NCI-H2196 (cell line): ENCODE results near the gene ATP10D.

Experiments used
- DNase-seq: peaks from one replicate; lab custom pipeline; 2025; ENCODE audit not compliant: unreplicated experiment; lab: John Stamatoyannopoulos, UW

ATP10D gene

DNA sequence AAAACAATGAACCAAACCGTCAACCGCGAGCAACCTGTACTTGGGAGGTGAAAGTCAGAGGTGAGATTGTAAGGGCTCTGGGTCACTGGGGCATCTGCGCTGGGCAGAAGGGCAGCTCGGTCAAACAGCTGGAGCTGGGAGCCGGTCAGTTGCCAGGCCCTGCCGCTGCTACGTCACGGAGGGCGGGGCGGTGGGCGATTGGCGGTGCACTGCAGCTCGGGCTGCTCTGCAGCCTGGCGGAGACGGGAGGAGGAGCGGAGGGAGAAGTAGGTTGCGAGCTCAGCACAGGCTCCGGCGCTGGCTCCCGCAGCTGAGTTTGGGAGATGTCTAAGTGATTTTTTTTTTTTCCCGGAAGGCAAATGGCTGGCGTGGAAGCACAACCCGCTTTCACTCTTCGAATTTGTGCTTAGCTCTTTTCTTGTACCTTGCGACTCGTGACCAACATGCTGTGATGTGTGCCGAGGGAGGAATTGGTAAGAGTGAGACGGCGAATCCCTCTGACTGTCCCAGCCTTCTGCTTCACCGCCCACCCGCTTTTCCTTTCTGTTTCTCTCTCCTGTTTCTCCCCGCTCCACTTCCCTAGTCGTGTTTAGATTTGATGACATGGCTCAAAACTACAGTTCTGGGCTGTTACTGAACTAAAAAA, at the start of gene ATP10D:
Gene ATP10D, plus strand, starts transcription at position 229 of the 646 bp plus-strand sequence. CDS start 27,266 bp downstream, outside the sequence.
- DNase-seq = peak; percentile 80

GRCh38 chr4:47442980-47443379, 42.1 kb upstream of the ATP10D start:
- DNase-seq = no peak

GRCh38 chr4:47444031-47444430, 41.0 kb upstream of the ATP10D start:
- no peak for DNase-seq

- DNase-seq = no peak
Measured at GRCh38 chr4:47451657-47452056, 33.4 kb upstream of the ATP10D start.

DNA sequence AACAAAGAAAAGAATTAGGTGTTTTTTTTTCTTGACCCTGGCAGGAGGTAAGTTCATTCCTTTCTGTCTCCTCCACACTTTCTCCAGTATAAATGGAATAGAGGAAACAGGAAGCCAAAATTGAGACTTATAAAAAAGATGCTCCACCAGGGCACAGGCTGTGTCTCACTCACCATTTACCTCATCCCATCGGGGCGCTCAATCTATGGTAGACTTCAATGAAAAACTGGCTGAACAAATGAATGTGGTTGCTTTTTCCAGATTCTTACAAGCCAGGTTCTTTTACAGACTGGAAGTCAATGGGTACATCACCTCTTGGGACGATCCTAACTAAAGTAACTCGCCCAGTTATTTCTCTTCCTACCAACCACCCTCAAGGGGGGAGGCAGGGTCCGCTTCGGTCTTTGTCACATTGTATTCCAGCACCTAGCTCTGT, 22.3 kb upstream of the ATP10D start:
- DNase-seq = no peak

DNA sequence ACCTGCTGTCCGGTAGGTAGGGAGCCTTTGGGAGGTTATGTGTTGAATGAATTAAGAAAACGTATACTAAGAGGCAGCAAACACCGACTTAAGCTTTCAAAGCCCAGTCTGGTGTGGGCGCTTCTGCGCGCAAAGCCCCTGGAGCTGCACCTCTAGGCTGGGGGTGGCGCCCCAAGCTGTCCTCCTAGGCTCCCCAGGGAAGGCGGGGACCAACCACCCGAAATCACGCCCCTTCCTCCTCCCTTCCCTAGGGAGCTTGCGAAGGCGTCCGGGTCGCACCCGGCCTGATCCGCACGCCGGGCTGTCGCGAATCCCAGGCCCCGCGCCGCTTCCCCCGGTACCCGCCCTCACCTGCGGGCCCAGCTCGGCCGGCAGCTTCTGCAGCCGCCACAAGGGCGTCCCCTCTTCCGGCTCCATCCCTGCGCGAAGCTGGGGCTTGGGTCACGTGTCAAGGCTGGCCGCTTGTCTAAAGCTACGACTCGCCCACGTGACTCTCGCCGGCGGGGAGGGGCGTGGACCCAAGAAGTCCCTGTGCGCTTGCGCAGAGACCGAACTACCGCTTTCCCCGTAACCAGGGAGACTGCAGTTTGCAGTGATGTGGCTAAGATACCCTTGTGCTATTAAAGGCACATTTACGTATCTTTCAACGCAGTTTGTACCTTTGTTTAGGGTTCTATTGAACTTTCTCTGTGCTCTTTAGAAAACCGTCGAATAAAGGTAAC, 21.7 kb upstream of the ATP10D start, which contains the start of gene COMMD8:
Gene COMMD8, minus strand, starts transcription at position 468 of the 722 bp plus-strand sequence. Its CDS starts 51 bp downstream, at position 417.
- peak; percentile 97 for DNase-seq

- no peak for DNase-seq
Measured at GRCh38 chr4:47465004-47465403, 20.1 kb upstream of the ATP10D start.

DNA sequence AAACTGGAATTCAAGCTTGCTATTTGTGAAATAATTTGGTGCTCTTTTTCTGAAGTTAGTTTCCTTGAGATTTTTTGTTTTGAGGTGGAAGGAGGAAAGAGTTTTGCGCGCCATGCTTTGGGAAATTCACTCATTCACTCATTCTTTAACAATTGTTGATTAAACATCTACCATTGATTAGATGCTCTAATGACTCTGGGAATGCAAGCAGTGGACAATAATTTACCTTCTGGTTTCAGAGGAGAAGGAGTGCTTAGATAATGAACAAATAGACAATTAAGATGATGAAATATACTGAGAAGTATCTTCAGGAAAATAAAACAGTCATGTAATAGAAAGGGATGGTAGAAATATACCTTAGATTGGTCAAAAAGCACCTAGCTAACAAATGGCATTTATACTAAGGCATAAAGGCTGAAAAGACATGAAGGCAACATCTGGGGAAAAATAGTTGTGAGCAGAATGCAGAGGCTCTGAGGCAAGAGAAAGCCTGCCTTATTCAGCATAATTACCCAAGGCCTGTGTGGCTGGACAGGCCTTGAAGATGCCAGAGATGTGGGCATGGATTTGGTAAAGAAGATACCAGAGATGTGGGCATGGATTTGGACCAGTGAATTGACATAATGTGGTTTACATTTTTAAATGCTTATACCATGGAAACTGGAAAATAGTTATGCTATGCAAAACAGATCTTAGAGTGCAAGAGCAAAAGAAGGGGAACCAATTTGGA, 18.9 kb upstream of the ATP10D start:
- DNase-seq = no peak

DNA sequence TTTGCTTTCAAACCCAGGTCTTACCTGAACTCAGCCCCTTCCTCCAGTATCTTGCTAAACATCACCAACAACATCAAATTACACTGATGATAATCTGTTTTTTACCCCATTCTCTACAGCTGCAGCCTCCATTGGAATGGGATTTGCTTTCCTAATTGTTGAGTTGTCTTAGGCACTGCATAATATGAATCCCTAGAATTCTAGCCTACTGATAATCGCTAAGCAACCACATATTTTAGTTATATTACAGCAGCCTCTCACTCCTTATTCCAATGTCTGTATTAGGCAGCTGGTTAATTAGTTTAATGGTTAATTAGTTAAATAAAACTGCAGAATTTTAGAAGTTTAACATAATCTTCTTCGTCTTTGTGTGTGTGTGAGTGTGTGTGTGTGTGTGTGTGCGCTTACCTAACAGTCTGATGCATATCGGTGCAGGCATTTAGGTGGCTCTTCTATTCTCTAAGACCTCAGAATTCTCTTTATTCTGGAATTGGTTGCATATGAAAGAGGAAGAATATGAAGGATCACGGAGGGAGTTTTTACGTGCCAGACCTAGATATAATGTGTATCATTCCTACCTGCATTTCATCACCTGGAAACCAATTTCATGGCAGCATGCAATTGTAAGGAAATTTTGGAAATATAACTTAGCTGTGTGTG, 16.2 kb upstream of the ATP10D start:
- DNase-seq = no peak

DNA sequence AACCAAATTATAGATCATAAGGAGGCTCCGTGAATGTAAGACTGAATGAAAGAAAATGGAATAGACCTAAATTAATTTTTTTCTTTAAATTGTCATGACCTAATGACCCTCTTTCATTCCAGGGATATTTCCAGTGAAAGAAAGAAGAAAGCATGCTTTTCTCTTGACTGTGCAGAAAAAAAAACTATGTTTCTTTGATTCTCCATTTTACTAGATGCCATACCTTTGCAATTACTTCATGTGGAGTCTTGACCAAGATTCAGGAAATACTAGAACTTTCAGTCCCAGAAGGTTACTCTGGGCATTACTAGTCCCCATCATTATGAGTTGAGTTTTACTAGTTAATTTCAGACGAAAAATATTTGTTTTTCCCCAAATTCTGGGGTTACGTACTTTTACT, 15.1 kb upstream of the ATP10D start:
- no peak for DNase-seq

DNA sequence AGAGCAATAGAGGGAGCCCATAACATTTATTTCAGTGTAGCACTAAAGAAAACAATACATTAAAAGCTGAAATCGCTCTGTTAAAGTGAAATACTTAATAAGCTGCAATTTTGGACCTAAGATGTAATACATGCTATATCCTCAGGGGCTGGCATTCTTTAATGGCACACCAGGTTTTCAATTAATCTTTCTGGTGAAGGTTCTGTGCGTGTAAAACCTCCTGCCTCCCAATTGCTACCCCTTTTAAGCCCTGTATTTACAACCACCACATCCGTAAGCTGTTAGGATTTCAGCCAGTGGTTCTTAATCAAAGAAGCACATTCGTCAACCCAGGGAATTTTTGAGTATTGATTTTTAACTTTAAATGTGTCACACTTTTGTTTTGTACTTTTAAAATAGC, 14.0 kb upstream of the ATP10D start:
- DNase-seq = no peak

GRCh38 chr4:47471591-47471990, 13.5 kb upstream of the ATP10D start:
- DNase-seq = no peak

DNA sequence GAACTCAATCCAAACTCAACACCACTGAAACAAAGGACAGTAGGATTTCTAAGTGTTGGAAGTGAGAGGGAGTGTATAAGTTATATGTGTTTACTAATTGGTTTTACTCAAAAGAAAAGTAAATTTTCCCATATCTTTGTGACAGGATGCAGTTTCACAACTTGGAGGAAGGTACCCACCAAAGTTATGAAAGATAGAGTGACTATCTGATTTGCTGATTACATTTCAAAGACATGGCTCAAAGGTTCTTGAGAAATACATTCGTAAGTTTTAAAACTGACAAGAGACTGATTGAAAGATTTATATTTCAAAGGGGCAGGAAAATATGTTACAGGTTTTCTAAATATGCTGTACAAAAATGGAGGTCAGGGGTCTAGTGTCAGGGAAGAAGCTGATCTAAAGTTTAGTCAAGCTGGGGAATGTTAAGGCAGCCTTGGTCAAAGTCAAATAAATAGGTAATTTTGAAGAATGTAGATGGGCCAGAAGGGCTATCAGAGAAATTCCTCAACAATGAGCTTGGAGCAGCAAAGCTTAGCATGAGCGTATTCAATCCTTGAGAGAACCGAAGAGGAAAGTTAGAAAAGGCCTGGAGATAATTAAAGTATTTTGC, 11.8 kb upstream of the ATP10D start:
- DNase-seq = no peak

- DNase-seq = no peak
Measured at GRCh38 chr4:47474799-47475198, 10.3 kb upstream of the ATP10D start.

- DNase-seq = no peak
Measured at GRCh38 chr4:47475411-47475810, 9.7 kb upstream of the ATP10D start.

DNA sequence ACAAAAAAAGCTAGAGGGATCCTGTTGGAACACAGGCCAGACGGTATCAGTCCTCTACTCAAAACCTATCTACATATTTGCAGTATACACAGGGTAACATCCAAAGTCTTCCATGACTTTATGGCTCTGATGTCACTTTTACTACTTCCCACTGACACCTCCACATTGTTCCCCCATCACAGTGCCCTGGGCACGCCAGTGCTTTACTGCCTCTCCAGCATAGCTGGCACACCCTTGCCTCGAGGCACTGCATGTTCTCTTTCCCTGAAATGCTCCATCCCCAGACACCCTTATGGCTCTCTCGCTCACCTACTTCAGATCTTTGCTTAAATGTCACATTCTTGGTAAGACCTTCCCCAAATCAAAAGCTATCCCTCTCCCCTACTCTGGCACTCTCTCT, 6.3 kb upstream of the ATP10D start:
- no peak for DNase-seq

GRCh38 chr4:47482326-47482725, 2.7 kb upstream of the ATP10D start:
- DNase-seq = no peak

DNA sequence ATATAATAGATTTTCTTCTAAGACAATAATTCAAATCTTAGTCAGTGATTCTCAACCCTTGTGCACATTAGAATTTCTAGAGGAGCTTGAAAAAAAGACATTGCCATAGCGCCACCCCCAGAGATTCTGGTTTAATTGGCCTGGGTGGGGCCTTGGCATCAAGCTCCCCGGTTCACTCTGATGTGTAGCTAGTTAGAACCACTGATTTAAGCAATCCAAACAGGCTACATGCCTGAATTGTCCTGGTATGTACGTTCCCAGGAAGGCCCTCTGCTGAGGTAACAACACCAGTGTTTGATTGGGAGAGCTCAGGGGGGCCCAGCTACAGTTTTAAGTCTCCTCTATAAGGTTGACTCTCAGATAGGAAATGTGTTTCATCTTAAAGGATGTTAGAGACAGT, 1.3 kb upstream of the ATP10D start:
- DNase-seq = no peak

DNA sequence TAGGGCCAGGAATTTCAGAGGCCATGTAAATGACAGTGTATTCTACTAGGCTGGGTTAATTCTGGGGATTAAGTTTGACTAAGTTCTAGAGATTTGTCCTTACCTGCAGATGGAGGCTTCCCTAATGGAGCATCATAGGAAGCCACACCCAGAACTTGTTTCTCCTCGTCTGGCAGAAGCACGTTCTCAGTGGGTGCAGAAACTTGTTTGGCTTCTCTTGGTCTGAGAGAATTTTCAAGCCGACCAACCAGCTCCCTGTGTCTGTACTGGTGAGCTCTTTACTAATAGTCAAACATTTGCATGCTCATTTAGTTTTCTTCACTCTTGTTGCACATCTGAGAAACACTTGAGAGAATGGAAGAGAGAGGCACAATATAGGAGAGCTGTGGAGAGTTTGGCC, 907 bp upstream of the ATP10D start:
- no peak for DNase-seq

- no peak for DNase-seq
Measured at GRCh38 chr4:47485768-47486167, 693 bp downstream of the ATP10D start.

- DNase-seq = no peak
Measured at GRCh38 chr4:47486231-47486673, 1.2 kb downstream of the ATP10D start.
